Caco-2 (cell line): ENCODE results near the gene DCDC1. TPM values are rescaled to one million over a fixed set of nuclear protein-coding genes. Genes with fewer than 3 reads are reported as not detected.

Experiments
- BruUV-seq: library from RNA; stranded (reverse); fragments of 400-500 nt; replicated peaks from 2 replicates; lab custom pipeline; 2021; lab: Mats Ljungman, UMichigan
- CTCF ChIA-PET: fragments of 300-600 bp; sonication (Branson Sonifier 250); formaldehyde crosslinking; loops from one replicate; lab custom pipeline; 2022; ENCODE audit warnings: antibody characterized with exemption; lab: Charles Lee
- POLR2A ChIA-PET: fragments of 300-600 bp; sonication (Branson Sonifier 250); formaldehyde crosslinking; loops from one replicate; lab custom pipeline; 2022; ENCODE audit warnings: antibody characterized with exemption; lab: Charles Lee
- DNase-seq, 2 experiments: peaks; one replicate each; pipeline versions ENCODE4 v3.0.0 to v3.0.0-alpha.2; 2020 to 2022
- H3K27me3 ChIP-seq: replicated peaks from 2 replicates; pipeline ENCODE4 v1.6.0; 2011; ENCODE audit warnings: low read length; ENCODE audit not compliant: control insufficient read depth, insufficient read depth
- H3K36me3 ChIP-seq: 2 replicates; pipeline ENCODE4 v1.5.1; 2011; ENCODE audit warnings: low read length; ENCODE audit not compliant: control insufficient read depth, insufficient read depth
- H3K4me1 ChIP-seq: fragments of 250-450 bp; sonication (Bioruptor Pico); 2 replicates; pipeline ENCODE4 v1.5.1; 2020; ENCODE audit warnings: mild to moderate bottlenecking
- H3K4me3 ChIP-seq: 2 replicates; pipeline ENCODE4 v1.5.1; 2011; ENCODE audit warnings: low read depth, mild to moderate bottlenecking, control low read depth, low read length
- H3K9me3 ChIP-seq: fragments of 250-450 bp; sonication (Bioruptor Pico); 2 replicates; pipeline ENCODE4 v1.5.1; 2020; ENCODE audit warnings: mild to moderate bottlenecking, moderate library complexity
- H3K27ac Mint-ChIP-seq: one replicate; pipeline ENCODE4 v1.8.0; 2022; ENCODE audit warnings: mixed read lengths; ENCODE audit not compliant: unreplicated experiment
- H3K27me3 Mint-ChIP-seq: one replicate; pipeline ENCODE4 v1.8.0; 2022; ENCODE audit warnings: mixed read lengths; ENCODE audit not compliant: insufficient read depth, unreplicated experiment
- H3K36me3 Mint-ChIP-seq: one replicate; pipeline ENCODE4 v1.8.0; 2022; ENCODE audit warnings: mild to moderate bottlenecking, mixed read lengths; ENCODE audit not compliant: insufficient read depth, unreplicated experiment
- H3K4me1 Mint-ChIP-seq: one replicate; pipeline ENCODE4 v1.8.0; 2022; ENCODE audit warnings: low read depth, mixed read lengths; ENCODE audit not compliant: unreplicated experiment
- H3K4me3 Mint-ChIP-seq: one replicate; pipeline ENCODE4 v1.8.0; 2022; ENCODE audit warnings: mild to moderate bottlenecking, moderate library complexity, mixed read lengths; ENCODE audit not compliant: unreplicated experiment
- H3K9me3 Mint-ChIP-seq: one replicate; pipeline ENCODE4 v1.8.0; 2022; ENCODE audit warnings: mixed read lengths; ENCODE audit not compliant: unreplicated experiment
- CTCF ChIP-seq, 2 experiments: fragments of 200-600 bp in 1 of 2; IDR thresholded peaks; 1 replicate in 1 of 2; 2 replicates in 1 of 2; pipeline versions ENCODE4 v1.5.1 to v1.8.0; 2011 to 2022; ENCODE audit warnings: antibody characterized with exemption in 1 of 2, control low read depth in 1 of 2, inconsistent platforms in 1 of 2, low read depth in 1 of 2, low read length in 1 of 2, mild to moderate bottlenecking in 1 of 2, moderate library complexity in 1 of 2; ENCODE audit not compliant: insufficient read depth in 1 of 2, severe bottlenecking in 1 of 2, unreplicated experiment in 1 of 2
- intact Hi-C: fragments of 100-400 bp; cut with micrococcal nuclease; formaldehyde crosslinking; loops from one replicate; pipeline ENCODE4 v1.10.0; 2022; ENCODE audit not compliant: unreplicated experiment
- total RNA-seq: library from RNA; stranded (reverse); gene quantifications from 2 replicates; pipeline ENCODE4 v1.2.3, GENCODE V29; 2022

The DCDC1 gene
- total RNA-seq, 1 experiment from 2014 or later = not detected

DNA sequence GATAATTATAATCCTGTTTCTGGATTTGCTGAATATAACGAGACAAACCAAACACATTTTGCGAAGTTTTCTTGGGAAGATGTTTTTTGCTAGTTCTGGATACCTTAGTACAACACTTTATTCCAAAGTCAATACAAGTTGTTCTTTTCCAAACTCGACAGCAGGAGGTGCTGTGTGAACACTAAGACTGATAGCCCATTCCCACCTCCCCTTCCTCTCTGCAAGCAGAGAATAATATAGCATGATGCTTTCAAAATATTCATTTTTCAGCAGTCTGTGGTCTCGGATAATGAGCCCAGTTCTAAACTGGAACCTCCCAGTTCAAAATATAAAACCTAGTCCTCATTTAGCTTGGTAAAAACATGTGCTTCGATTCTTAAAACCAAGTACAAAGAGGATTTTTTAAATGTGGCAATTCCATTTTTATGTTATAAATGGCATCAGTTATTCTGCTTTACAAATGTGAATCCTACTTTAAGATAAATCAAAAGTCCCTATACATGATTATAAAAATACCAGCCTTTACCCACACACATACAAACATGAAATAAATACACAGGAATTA, 129.1 kb downstream of the DCDC1 start:
- peak; percentile 70 to 71 for TF ChIP-seq CTCF (IDR thresholded peaks at IDR 0.05; ENCODE audit: insufficient read depth in 1 of 2, low read depth in 1 of 2, low read length in 1 of 2, severe bottlenecking in 1 of 2, unreplicated experiment in 1 of 2)
- Mint-ChIP-seq H3K27me3 (peaks cover 3% of the 10 kb centered on the region), H3K36me3 (no peaks in the 10 kb centered on the region), H3K4me1 (no peaks in the 10 kb centered on the region), H3K4me3 (no peak overlapping the region), H3K9me3 (no peaks in the 10 kb centered on the region), H3K27ac (no peak overlapping the region)
- CTCF ChIA-PET = no interaction called here
- DNase-seq = peak; percentile 42 to 51
- H3K36me3 ChIP-seq = no peaks in the 10 kb centered on the region
- H3K4me3 ChIP-seq = no peak overlapping the region
- no peaks in the 10 kb centered on the region for H3K27me3 ChIP-seq
- BruUV-seq = no TSS peak
- POLR2A ChIA-PET = no interaction called here
- no peaks in the 10 kb centered on the region for H3K4me1 ChIP-seq
- intact Hi-C loops = loop anchor here (1.0 to 2.0 kb wide), 4 partner anchors 100 to 766 kb away; no protein-coding TSS in a partner anchor
- no peaks in the 10 kb centered on the region for H3K9me3 ChIP-seq

DNA sequence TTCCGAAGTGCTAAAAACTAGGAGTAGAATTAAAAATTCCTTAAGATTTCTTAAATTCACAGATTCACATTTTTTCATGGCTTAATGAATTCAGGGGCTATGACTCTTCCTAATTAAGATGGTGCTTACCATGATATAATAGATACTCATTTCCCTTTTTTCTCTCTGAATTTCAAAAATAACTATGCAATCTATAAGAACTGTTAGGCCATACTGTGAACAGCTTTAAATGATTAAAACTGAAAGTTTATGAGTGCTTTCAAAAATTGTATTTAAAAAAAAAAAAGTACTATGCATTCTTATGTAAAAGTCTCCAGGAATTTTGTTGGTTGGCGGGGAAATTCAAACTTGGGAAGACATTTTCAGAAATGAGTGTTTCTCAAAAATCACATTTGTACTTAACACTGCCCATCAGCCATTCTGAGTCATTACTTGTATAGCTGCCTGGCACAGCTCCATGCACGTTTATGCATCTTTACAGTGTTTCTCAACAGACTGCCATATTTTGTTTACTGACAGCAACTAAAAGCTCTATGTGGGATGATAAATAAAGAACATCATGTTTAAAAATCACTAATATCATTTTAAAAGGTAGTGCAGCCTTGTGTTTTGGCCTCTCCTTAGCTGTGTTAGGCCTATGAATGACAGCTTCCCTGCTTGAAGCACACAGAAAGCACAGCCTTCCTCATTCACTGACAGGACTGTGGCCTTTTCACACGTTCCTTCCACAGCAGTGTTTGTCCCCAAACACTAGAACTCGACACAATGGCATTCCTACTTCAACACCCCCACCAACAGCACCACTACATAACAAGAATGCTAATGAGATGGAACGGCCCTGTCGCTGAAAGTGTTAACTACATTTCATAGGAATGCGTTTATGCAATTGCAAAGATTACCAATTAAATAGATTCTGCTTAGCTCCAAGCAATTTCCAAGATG, 131.4 kb downstream of the DCDC1 start:
- Histone ChIP-seq H3K36me3 (no peaks in the 10 kb centered on the region), H3K4me1 (no peaks in the 10 kb centered on the region), H3K9me3 (no peaks in the 10 kb centered on the region), H3K4me3 (no peak overlapping the region), H3K27me3 (no peaks in the 10 kb centered on the region)
- BruUV-seq = no TSS peak
- no peak for TF ChIP-seq CTCF (IDR thresholded peaks at IDR 0.05; ENCODE audit: insufficient read depth in 1 of 2, low read depth in 1 of 2, low read length in 1 of 2, severe bottlenecking in 1 of 2, unreplicated experiment in 1 of 2)
- no peaks in the 10 kb centered on the region for H3K36me3 Mint-ChIP-seq
- no peaks in the 10 kb centered on the region for H3K27me3 Mint-ChIP-seq
- H3K9me3 Mint-ChIP-seq = no peaks in the 10 kb centered on the region
- H3K27ac Mint-ChIP-seq = no peak overlapping the region
- no peaks in the 10 kb centered on the region for H3K4me1 Mint-ChIP-seq
- no peak overlapping the region for H3K4me3 Mint-ChIP-seq
- CTCF ChIA-PET = interaction anchor here (0.5 to 1.4 kb wide), 4 partner anchors 131 to 991 kb away, joined by 3 to 7 read pairs (median 3); no protein-coding TSS in a partner anchor
- DNase-seq = no peak
- POLR2A ChIA-PET = no interaction called here
- intact Hi-C loops = no loop called here

DNA sequence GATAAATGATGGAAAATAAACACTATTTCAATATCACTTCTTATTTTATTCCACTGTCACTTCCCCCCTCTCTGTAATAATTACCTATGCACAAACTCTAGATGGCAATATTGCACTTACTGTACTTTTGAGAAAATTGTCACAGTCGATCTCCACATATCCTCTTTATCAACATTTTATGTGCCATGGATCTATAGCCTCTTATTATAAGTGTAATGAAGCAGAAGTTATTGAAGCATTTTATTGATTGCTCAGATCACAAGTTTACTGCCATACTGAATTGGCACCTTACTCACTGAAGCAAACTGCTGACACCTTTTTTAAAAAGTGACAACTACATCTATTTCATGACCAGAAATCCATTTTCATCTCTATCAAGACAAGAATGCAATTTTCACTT, 133.4 kb downstream of the DCDC1 start:
- BruUV-seq = no TSS peak
- intact Hi-C loops = loop anchor here (1.0 kb wide), 3 partner anchors 151 to 940 kb away; no protein-coding TSS in a partner anchor
- no peak overlapping the region for H3K27ac Mint-ChIP-seq

More for the DNA sequence above, 133.4 kb downstream of the DCDC1 start:
- Mint-ChIP-seq H3K4me1 (no peaks in the 10 kb centered on the region), H3K4me3 (no peak overlapping the region), H3K36me3 (no peaks in the 10 kb centered on the region), H3K27me3 (no peaks in the 10 kb centered on the region), H3K9me3 (no peaks in the 10 kb centered on the region)
- no peaks in the 10 kb centered on the region for H3K27me3 ChIP-seq
- H3K9me3 ChIP-seq = no peaks in the 10 kb centered on the region
- ChIA-PET POLR2A (no interaction called here), CTCF (interaction anchor here (1.0 kb wide), 1 partner anchor 129 kb away, joined by 5 read pairs; no protein-coding TSS in a partner anchor)
- no peaks in the 10 kb centered on the region for H3K36me3 ChIP-seq
- no peak overlapping the region for H3K4me3 ChIP-seq
- H3K4me1 ChIP-seq = no peaks in the 10 kb centered on the region
- no peak for DNase-seq
- peak in 1 of 2 experiments; percentile 11 for TF ChIP-seq CTCF (IDR thresholded peaks at IDR 0.05; ENCODE audit: insufficient read depth in 1 of 2, low read depth in 1 of 2, low read length in 1 of 2, severe bottlenecking in 1 of 2, unreplicated experiment in 1 of 2)
